Stimulated activated CD8-positive, alpha-beta memory T cell treated with anti-CD3 and anti-CD28 coated beads, Interleukin-4, amount 100 ng/mL, for 48 hours (primary cell): Measurements from ENCODE around the gene ZFPL1.

Source experiments
- DNase-seq: peaks from one replicate; pipeline ENCODE4 v3.0.0-alpha.2; 2020

ZFPL1 gene

DNA sequence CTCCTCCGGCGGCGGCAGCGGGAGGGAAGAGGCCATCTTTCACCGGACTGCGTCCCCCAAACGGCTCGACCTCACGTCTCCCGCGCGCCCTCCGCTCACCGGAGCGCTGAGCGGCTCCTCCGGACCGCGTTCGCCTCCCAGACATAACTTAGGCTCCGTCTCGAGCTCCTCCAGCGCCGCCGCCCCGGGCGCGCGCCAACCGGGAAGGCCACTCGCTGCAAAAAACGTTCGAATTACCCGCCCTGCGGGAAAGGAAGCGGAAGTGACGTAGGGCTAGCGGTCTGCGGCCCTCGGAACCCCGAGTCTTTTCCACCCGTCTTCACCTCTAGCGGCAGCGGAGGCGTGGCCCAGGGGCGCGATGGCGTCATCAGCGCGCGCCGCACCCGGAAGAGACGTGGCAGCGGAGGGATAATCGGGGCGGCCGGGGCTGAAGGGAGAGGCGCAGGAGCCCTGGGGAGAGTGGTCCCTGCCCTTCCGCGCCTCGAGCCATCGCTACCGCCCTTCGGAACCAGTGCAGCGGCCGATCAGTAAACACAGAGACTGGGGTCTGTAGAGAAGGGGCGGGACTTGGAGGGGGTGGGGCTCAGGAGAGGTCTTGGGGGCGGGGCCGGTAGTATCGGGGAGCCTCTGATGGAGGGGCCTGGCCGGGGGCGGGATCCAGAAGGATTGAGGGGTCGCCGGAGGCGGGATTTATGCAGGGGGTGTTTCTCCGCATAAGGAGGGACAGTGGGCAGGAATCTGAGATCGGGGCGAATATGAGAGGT lies at the start of gene ZFPL1, which contains the start of gene CDCA5:
TSS of gene ZFPL1 (plus strand) at position 389 of the 764 bp plus-strand sequence. CDS start 477 bp downstream, outside the sequence.
TSS of gene CDCA5 (minus strand) at position 207 of the 764 bp plus-strand sequence. CDS start at position 145, 62 bp downstream.
- peak; percentile 99 for DNase-seq

DNA sequence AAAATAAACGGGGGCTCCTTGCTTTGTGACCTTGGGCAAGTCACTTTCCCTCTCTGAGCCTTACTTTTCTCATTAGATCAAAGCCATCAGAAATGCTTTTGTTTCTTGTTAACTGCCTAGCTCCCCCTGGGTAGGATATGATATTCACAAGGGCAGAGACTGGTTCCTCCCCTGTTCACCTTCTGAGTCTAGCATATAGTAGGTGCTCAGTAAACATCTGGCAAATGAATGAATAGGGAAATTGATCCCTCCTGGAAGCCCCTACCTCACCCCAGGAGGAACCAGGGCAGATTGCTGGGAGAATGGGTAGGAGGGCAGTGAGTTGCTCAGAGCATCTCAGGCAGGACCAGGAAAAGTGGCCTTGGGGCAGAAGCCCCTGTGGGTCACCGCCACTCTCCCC lies 49.6 kb upstream of the ZFPL1 start:
- no peak for DNase-seq

DNA sequence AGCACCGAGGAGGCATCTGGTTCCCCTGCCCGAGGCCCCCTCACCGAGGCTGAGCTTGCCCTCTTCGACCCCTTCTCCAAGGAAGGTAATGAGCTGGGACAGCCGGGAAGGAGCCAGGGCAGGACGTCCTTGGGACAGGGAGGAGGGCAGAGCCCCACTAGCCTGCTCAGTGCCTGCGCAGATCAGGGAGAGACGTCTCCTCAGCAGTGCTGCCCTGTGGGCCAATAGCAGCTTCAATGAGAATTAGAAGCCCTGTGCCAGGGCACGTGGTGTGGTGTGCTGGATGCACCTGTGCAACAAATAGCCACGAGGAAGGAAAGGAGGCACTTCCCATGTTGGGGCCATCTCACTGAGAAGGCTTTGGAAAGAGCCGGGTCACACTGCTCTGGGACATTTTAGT lies 48.4 kb upstream of the ZFPL1 start:
- DNase-seq: no peak

DNA sequence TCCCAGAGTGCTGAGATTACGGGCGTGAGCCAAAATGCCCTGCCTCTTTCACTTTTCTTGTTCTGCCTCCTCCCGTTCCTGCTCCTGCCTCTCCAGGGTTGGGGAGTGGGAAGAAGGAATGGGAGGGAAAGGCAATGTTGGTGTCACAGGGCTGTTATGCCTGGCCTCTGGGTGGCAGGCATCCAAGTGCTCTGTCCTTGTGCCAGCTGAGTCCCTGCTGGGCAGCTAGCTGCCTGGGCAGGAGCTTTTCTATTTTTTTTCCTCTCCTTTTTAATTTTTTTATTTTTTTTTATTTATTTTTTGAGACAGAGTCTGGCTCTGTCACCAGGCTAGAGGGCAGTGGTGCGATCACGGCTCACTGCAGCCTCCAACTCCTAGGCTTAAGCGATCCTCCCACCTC lies 47.1 kb upstream of the ZFPL1 start:
- no peak for DNase-seq

DNA sequence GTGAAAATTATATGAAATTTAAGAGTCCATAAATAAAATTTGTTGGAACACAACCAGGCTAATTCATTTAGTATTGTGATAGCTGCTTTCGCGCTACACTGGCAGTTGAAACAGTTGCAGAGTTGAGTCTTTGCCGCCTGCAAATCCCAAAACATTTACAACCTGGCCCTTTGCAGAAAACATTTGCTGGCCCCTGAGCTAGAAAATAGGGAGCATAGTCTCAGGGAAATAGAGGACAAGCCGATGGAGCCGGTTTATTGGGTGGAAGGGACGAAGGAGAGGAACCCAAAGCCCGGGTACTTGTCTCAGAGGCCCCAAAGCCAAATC lies 43.5 kb upstream of the ZFPL1 start:
- no peak for DNase-seq

DNA sequence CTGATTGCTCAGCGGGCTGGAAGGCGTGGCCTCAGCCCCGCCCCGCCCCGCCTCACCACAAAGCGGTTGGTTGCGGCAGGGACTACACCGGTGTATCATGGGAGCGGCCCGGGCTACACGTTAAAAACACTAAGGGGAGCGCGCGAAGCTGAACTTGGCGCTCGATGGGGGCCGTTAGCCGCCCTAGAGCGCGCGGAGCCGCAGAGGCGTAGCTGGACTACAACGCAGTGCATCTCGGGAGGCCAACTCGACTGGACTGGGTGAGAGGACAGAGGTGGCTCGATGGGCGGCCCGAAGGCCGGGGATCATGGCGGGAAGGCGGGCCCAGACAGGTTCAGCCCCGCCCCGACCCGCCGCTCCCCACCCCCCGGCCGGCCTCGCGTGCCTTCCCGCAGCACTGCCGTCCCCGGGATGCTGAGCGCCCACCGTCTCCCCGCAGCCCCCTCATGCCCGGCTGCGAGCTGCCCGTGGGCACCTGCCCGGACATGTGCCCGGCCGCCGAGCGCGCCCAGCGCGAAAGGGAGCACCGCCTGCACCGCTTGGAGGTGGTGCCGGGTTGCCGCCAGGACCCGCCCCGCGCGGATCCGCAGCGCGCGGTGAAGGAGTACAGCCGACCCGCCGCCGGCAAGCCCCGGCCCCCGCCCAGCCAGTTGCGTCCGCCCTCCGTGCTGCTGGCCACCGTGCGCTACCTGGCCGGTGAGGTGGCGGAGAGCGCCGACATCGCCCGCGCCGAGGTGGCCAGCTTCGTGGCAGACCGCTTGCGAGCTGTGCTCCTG lies 43.0 kb upstream of the ZFPL1 start, which contains the start of gene SAC3D1:
TSS of gene SAC3D1 (plus strand) at position 364 of the 776 bp plus-strand sequence. CDS start at position 447, 83 bp downstream.
- DNase-seq: peak; percentile 91

DNA sequence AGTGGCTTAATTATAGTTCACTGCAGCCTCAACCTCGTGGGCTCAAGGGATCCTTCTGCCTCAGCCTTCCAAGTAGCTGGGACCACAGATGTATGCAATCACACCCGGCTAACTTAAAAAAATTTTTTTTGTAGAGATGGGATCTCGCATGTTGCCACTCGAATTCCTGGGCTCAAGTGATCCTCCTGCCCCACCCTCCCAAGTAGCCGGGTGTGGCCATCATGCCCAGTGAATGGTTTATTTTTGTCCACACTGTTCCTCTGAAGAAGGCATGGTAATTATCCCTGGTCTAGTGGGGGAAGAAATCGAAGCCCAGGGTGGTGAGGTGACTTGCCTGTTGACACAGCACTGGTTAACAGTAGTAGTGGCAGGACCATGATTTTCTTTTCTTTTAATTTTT lies 41.1 kb upstream of the ZFPL1 start:
- no peak for DNase-seq

DNA sequence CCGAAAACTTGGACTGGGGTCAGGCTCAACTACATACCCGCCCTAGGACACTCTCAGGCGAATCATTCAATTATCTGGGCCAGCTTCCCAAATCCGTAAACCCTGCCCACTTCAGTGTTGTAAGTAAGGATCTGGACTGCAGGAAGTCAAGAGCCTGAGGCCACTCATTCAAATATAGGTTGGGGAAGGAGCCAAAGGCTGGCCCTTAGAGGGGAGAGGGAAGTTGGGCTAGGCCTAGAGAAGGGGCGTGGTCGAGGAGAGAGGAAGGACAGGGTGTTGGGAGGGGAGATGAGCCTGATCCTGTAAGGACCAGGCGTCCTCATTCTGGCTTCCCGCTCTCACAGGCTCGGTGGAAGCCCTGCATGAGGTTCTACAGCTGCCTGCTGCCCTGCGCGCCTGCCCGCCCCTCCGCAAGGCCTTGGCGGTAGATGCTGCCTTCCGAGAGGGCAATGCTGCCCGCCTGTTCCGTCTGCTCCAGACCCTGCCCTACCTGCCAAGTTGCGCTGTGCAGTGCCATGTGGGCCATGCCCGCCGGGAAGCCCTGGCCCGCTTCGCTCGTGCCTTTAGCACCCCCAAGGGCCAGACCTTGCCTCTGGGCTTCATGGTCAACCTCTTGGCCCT lies 40.0 kb upstream of the ZFPL1 start:
- DNase-seq: no peak

DNA sequence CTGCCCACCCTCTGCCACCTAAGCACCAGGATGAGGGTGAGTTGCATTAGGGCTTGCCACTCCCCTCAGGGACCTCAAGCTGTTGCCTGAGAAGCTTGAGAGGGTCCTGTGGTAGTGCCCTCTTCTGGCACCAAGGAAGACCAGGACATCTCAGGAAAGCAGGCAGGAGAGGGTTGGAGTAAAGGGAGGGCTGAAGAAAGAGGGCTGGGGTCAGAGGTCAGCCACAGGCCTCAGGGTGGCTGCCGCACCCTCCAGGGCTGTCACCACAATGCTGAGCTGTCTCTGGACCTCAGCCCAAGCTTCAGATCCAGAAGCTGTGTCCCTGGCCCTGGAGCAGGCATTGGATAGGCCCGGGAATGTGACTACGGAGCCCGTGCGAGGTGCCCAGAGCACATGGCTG lies 39.0 kb upstream of the ZFPL1 start:
- no peak for DNase-seq

DNA sequence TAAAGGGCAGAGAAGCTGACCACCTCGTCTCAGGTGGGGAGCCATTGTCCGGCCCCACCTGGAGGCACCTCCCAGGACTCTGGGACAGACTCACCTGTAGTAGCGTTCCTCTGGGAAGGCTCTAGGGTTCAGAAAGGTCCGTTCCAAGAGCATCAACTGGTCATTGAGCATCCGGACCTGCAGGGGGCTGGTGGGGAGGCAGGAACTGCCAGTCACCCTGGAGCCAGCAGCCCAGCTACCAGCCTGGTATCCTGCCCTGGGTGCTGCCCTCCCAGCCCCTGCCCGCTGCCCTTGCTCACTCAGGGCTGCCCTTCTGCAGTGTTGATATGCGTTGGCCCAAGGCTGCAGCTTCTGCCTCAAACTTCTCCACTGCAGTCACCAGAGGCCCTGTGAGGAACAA lies 38.3 kb upstream of the ZFPL1 start:
- no peak for DNase-seq

DNA sequence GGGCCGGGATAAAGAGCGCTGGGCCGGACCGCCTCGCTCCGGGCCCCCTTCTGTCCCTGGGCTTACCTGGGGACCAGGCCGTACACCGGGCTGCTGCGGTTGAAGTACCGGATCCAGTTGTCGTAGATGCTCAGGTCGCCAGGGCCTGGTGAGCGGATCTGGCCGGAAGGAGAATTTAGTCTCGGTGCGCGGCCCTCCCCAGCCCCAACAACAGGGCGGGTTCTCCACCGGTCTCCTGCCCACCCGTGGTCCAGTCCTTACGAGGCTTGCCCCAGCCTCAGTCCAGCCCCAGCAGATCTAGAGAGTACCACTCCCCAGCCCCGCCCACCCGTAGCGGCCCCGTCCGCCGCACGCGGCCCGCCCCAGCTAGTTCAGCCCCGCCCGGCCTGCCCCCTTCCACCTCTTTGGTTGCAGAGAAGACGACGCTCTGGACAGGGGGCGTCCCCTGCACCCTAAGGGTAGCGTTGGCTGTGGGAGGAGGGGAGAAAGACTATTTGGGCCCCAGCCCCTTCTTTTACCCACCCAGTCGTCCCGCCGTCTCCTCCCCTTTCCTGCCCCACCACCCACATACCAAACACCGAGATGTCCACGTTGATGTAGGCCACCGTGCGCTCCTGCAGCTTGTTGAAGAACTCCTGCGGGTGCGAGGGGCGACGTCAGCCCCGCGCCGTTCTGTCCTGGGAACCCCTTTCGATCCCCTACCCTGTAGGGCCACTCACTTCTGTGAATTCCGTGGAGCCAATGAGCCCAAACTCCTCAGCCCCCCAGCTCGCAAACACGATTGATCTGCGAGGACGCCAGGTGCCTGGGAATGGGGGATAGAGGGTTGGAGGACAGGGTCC lies 36.2 kb upstream of the ZFPL1 start:
- DNase-seq: peak; percentile 51

DNA sequence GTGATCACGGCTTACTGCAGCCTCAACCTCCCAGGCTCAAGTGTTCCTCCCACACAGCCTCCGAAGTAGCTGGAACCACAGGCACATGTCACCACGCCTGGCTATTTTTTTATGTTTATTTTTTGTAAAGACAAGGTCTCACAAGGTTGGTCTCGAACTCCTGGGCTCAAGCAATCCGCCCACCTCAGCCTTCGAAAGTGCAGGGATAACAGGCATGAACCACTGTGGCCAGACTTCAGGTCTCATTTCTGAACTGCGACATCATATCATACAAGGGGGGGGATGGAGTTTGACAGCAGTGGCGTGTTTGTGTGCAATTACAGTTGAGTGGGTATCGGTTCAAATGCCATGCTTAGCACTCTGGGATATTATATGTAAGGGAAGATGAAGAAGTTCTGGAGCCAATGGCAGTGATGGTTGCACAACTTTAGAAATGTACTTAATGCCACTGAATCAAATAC lies 32.6 kb upstream of the ZFPL1 start:
- no peak for DNase-seq

DNA sequence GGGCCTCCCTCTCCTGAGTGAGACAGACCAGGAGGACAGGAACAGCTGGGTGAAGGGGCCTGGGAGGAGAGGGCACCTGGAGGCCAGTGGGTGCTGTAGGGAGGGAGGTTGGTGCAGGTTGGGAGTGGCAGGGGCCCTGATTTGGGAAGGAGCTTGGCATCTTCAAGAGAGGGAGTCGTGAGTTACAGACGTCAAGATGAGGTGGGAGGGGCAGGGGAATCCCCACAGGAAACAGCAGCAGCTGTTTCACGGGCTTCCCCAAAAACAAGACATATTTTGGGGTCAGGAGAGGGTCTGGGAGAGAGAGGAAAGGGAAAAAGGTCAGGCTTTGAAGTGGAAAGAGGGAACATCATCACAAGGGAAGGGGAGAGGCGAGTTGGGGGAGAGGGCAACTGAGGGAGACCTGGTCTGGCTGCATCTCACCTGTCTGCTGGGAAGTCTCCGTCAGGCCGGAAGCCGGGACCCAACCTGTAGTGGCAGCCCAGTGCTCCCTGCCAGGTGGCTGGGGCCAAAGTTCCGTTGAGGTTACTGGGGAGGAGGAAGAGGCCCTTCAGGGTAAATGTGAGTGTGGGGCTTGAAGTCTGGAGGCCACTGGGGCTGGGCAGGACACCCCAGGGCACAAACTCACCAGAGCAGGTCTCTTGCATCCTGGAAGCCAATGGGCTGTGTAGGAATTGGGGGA lies 30.1 kb upstream of the ZFPL1 start:
- DNase-seq: no peak

DNA sequence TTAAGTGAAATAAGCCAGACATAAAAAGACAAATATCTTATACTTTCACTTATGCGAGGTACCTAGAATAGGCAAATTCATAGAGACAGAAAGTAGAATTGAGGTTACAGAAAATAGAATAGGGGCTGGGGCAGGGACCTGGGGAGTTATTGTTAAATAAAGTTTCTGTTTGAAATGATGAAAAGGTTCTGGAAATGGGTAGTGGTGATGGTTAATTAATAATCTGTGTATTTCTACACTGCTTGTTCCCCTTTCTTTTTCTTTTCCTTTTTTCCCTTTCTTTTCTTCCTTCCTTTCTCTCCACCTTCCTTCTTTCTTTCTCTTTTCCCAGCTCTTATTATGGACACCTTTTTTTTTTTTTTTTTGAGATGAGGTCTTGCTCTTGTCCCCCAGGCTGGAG lies 28.5 kb upstream of the ZFPL1 start:
- no peak for DNase-seq

DNA sequence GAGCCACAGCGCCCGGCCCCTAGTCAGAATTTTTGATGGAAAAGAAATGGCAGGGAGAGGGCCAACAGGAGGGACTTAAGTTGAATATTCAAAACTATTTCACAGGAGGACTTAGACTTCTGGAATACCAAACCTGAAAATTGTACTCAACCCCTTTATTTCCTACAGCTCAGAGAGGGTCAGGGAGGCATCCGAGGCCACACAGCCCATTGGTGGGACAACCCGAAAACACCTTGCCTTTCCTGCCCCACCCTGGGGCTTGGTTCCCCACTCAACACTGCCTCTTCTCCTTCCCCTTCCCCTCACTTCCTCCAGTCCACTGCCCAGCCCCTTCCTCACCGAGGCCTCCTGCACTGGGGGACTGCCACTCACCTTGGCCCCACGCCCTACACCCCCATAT lies 27.0 kb upstream of the ZFPL1 start:
- no peak for DNase-seq

DNA sequence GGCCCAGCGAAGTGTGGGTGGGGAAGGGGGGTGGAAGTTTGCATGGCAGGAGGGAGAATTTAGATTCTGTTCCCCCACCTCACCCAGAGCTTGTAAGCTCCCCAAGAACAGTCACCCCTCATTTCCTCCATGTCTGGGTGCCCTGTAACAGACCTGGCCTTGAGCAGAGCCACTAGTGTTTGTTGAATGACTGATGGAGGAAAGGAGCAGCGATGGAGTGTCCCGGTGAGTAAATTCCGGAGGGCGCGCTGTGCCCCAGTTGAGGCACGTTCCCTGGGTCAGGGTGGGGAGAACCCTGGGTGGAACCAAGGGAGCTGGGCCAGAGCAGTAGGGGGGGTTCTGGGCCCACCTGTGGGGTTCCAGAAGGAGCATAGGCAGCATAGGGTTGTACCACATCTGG lies 26.5 kb upstream of the ZFPL1 start:
- no peak for DNase-seq

DNA sequence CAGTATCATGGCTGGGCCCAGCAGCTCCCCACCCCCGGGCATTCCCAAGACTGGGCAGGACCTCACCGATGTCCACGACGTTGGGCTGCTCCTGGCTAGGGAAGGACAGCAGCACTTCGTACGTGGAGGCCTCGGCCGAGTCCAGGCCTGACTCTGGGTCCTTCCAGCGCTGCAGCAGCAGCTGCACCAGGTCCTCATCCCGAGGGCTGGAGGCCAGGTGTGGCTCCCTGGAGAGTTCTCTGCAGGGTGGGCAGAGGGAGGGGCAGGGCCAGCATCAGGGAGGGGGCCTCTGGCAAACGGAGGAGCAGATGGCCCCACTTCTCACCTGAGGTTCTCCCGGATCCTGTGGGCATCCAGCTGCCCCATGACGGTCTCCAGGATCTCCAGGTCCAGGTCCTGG lies 26.0 kb upstream of the ZFPL1 start:
- no peak for DNase-seq

DNA sequence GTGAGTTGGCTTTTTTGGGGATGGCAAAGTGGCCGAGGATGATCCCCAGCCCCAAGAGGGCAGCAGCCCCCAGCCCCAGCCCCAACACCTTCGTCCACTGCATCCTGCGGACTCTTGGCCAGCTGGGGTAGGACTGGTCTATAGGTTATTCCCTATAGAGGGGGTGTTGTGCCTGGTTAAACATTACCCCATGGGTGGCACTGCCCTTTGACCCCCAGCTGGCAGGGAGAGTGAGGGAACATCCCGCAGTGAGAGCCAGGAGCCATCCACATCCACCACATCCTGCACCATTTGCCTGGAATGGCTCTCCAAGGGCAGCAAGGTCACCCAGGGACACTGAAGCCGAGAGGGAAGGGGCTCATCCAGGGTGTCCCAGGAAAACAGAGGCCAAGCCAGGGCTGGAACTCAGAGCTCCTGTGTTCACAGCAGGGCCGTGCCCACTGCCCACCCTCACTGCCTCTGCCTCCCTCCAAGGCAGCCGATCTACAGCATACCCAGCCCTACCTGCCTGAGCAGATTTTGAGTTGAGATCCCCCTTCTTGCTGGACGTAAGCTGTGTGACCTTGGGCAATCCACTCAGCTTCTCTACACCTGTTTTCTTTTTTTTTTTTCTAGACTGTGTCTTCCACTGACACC lies 25.5 kb upstream of the ZFPL1 start, which contains the start of gene NAALADL1:
TSS of gene NAALADL1 (minus strand) at position 135 of the 636 bp plus-strand sequence. CDS start at position 103, 32 bp downstream.
- DNase-seq: no peak

DNA sequence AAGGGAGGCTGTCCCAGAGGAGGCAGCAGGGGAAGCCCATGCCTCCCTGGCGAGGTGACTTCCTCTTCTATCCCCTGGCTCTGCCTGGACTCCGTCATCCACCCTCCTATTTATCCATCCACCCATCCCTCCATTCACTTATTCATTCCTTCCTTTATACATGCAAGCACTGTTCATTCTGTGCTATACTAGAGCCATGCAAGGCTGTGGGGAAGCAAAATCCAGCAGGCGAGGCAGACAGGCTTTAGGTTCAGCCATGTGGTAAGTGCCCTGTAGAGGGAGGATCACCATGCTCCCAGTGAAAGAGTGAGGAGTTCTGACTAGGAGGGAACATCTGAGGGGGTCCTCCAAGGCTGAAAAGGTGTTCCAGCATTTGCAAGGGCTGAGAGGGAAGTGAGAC lies 24.5 kb upstream of the ZFPL1 start:
- no peak for DNase-seq

DNA sequence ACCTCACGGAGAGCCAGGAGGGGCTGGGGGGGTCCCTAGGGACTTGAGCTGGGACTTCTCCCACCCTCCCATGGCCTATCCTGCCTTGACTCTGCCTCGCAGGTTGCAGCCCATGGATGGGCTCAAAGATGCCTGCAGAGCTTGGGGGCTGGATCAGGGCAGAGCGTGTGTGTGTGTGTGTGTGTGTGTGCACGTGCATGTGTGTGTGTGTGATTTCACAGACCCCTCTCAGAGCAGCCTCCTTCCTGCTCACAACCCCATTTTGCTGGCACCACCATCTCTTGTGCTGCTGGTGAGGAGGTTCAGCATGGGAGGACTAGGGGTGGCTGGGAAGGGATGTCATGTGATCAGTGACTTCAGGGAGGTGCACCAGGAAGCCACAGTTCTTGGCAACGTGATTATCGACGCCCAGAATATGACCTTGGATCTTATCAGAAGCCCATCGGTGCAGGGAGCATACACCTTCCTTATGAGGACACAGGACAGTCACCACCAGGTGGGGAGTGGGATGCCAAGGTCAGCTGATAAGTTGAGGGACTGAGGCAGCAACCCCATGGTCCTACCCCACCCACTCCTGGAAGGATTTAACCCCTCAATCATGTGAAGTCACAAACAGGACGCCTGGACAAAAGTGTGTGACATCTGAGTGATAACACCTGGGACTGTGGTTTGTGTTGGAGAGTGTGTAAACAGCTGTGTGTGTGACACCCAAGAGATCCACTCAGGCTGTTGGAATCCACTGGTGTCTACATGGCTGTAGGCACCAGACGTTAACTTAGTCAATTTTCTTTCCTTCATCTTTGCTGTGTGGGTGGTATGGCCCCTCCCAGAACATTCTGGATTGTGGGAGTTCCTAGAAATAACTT lies 23.8 kb upstream of the ZFPL1 start:
- no peak for DNase-seq
